ENCODE results near the gene LSAMP.

LSAMP gene

GRCh38 chr3:116020989-116021388 is 424.3 kb downstream of the LSAMP start:
- no peak for DNase-seq (ENCODE audit: low spot score)

- DNase-seq (ENCODE audit: low spot score): no peak
These were observed 424.8 kb downstream of the LSAMP start for GRCh38 chr3:116020495-116020894.

GRCh38 chr3:116019254-116019763 is 426.0 kb downstream of the LSAMP start:
- DNase-seq (ENCODE audit: low spot score): no peak

- DNase-seq (ENCODE audit: low spot score): no peak
These were observed 426.6 kb downstream of the LSAMP start for GRCh38 chr3:116018646-116019045.

- DNase-seq (ENCODE audit: low spot score): no peak
These were observed 429.4 kb downstream of the LSAMP start for GRCh38 chr3:116015931-116016330.

DNA sequence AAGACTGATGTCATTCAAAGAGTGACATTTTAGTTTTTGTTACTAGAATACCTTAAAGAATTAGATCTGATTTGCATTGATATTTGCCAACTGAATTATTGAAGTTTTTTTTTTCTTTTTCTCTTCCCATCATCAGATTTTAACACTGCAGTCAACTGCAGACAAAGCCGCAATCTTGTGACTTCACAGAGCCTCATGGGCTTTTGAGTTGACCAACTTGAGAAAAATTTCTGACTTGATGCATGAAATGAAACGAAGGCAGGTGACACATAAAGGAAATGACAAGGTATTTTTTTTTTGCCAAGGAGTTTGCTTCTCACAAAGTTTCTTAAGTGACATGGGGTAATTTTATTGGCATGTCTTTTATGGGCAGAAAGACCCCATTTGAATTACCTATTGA is 438.3 kb downstream of the LSAMP start:
- no peak for DNase-seq (ENCODE audit: low spot score)

DNA sequence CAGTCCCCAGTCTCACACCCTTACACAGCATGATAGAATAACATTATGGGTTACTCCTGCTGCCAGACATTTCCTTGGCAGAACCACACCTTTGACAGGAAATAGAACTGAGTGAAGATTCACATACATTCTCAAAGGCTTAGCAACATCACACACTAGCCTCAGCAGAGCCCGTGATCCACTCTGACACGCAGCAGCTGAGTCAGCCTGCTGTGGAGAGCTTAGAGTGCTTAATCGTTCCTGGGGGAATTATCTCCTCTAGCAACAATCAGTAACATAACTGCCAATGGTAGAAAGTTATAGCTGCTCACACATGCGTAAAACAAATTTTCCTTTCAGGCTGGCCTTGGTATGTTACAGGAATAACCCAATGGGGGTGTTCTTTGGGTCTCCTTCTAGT is 439.9 kb downstream of the LSAMP start:
- no peak for DNase-seq (ENCODE audit: low spot score)

GRCh38 chr3:116002235-116002634 is 443.1 kb downstream of the LSAMP start:
- DNase-seq (ENCODE audit: low spot score): no peak

GRCh38 chr3:116001151-116001621 is 444.1 kb downstream of the LSAMP start:
- DNase-seq (ENCODE audit: low spot score): no peak

GRCh38 chr3:116000311-116000710 is 445.0 kb downstream of the LSAMP start:
- DNase-seq (ENCODE audit: low spot score): no peak

DNA sequence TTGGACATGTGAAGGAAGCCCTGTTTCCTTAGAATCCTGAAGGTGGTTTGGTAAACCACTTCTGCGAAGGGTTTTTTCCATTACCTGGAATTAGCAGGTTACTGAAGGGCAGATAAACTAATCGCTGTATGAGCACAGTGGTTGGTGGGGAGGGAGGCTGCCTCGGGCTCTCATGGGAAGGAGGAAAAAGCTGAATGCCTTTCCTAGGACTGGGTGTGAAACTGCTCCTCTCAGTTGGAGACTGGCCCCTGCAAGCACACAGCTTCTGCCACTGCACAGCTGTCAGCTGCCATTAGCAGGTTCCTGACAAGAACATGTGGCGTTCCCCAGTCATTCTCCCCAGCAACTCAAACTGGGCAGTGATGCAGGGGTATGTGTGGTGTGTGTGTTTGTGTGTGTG is 445.7 kb downstream of the LSAMP start:
- no peak for DNase-seq (ENCODE audit: low spot score)

DNA sequence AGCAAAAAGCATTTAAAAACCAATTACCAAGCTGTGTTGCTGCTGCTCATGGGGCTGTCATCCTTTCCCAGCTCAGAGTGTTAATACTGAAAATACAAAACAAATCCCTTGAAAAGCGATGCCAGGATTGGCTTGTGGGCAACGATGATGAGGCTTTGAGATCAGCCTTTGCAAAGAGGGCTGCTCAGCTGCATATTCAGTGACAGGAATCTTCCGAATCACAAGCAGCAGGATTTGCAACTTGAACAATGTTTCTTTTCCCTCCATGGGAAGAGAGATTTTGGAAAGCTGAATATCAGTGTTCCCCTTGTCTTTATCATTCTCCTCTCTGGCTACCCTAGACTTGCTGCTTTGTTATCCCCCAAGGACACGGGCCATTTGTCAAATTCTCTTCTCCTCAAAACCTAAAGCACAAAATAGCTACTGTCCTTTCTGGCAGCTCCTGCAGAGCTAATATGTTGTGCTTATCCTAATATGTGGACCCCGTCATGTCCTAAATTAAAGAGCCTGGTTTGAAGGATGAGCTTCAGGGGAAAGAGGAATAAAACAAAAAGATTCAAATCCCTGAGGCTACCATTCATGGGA is 446.2 kb downstream of the LSAMP start:
- no peak for DNase-seq (ENCODE audit: low spot score)

- DNase-seq (ENCODE audit: low spot score): no peak
These were observed 448.7 kb downstream of the LSAMP start for GRCh38 chr3:115996420-115997108.

DNA sequence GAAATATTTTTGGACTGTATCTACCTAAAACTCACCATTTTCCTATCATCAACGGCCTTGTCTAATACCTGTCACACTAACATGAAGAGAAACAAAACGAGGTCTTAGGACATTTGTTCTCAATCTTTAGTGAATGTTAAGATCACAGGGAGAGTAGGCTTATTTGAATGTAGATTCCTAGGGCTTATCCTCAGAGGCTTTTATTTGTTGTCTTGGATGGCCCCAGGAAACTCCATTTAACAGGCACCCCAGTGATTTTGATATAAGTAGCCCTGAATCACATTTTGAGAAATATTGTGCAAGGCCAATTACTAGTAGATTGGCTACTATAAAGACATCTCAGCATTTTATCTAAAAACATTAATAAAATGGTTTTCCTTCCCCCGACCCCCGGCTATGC is 454.6 kb downstream of the LSAMP start:
- no peak for DNase-seq (ENCODE audit: low spot score)

DNA sequence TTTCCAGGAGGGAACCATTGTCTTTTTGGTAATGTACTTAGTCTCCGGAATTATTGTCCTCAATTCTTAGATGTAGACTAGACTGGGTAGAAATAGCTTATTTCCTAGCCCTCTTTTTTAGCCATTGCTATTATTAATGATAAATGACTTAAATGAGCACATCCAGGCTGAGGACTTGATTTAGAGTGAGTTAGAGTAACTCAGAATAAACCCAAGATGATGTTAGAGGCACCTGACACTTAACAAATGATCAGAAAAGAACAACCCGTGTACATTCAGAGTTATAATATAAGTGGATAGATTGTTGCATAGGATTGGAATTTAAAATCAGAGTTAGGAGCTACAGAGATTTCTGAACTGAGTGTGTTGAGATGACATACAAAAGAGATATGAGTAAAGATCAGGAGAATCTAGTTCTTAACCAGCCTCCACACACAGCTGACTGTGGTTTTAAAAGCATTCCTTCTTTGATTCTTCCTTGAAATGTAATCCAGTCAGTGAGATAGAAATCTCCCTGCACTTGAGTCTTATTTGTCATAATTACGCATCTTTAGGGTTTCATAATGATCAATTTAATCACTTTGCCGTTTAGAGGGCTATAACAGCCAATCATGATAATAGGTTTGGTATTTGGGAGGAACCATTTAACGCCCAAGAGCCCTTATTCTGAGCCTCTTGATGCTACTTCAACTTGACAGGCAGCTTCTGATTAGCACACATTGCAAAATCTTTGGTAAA is 455.4 kb downstream of the LSAMP start:
- peak; percentile 32 for DNase-seq (ENCODE audit: low spot score)

GRCh38 chr3:115986555-115987207 is 458.6 kb downstream of the LSAMP start:
- peak; percentile 48 for DNase-seq (ENCODE audit: low spot score)

DNA sequence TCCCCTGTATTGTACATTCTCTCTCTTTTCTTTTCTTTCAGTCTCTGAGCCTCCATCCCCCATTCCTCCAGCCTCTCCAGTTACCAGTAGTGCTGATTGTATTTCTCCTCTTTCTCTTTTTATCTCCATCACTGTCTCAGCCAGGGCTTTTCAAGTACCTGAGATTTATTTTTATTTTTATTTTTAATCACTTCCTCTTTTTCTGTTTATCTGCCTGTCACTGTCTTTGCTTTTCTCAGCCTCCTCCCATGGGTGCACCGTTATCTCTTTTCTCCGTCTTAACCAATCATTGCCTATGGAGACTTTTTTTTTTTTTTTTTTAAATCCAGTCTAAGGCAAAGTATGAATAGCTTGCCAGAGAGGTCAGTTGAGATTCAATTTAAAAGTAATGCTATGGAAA is 462.7 kb downstream of the LSAMP start:
- DNase-seq (ENCODE audit: low spot score): no peak

GRCh38 chr3:115982108-115982507 is 463.2 kb downstream of the LSAMP start:
- DNase-seq (ENCODE audit: low spot score): no peak

GRCh38 chr3:115980709-115981108 is 464.6 kb downstream of the LSAMP start:
- DNase-seq (ENCODE audit: low spot score): no peak

DNA sequence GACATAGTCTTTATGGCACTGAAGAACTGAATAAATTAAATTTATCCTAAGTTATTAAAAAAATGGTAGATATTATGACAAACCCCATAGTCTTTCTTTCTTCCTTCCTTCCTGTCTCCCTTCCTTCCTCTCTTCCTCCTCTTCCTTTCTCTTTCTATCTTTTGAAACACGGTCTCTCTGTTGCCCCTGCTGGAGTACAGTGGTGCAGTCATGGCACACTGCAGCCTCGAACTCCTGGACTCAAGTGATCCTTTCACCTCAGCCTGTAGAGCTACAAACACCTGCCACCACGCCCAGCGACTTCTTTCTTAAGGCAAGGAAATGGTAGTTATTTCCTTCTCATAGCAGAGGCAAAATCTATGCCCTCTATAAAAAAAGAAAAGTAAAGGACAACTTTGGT is 467.4 kb downstream of the LSAMP start:
- DNase-seq (ENCODE audit: low spot score): no peak

DNA sequence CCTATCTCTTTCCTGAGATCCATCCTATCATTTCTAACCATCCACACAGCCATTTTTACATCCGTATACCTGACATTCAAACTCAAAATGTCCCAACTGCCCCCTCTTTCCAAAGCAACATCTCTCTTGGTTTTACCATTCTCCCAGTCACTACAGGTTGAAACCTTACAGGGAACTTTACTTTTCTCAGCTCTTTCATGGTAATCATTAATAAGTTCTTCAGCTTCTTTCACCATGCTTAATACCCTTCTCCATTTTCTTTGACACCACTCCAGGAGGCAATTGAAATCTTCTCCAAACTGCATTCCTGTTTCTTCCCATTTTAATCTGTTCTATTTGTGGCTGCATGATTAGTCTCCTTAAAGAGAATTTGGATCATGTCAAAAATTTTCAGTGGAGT is 469.5 kb downstream of the LSAMP start:
- no peak for DNase-seq (ENCODE audit: low spot score)

- DNase-seq (ENCODE audit: low spot score): no peak
These were observed 469.9 kb downstream of the LSAMP start for GRCh38 chr3:115975353-115975752.
